ENCODE data around the gene KIF16B. TPM values are rescaled to one million over a fixed set of nuclear protein-coding genes. Genes with fewer than 3 reads are reported as not detected.

The KIF16B gene
- total and polyA plus RNA-seq, 2 of the 13 experiments (the other 11 are each of a cell fraction or from before 2014, with no cell fraction given) = 6.9 to 18.0 TPM

- TF ChIP-seq ZNF280B (CRISPR knock-in tag; IDR thresholded peaks at IDR 0.05; ENCODE audit: borderline replicate concordance) (peak; percentile 94), TEF (CRISPR knock-in tag; IDR thresholded peaks at IDR 0.05) (peak; percentile 12; the same call in 1 of the 2 replicates), HMGXB4 (CRISPR knock-in tag; IDR thresholded peaks at IDR 0.05; ENCODE audit: borderline replicate concordance in 1 of 2, low read depth in 1 of 2) (peak; percentile 93 to 95), ZNF510 (CRISPR knock-in tag; IDR thresholded peaks at IDR 0.05; ENCODE audit: low read depth) (no peak), ARID5B (CRISPR knock-in tag; IDR thresholded peaks at IDR 0.05) (peak; percentile 90), ETV5 (CRISPR knock-in tag; IDR thresholded peaks at IDR 0.05; ENCODE audit: borderline replicate concordance) (peak; percentile 68), CHCHD3 (CRISPR knock-in tag; IDR thresholded peaks at IDR 0.05) (peak; percentile 80; the same call in 1 of the 2 replicates), ZNF556 (CRISPR knock-in tag; IDR thresholded peaks at IDR 0.05; ENCODE audit: borderline replicate concordance) (peak; percentile 94; the same call in 1 of the 2 replicates), ZNF292 (CRISPR knock-in tag; IDR thresholded peaks at IDR 0.05; ENCODE audit: borderline replicate concordance, low read depth) (peak; percentile 86), ATF3 (CRISPR knock-in tag; IDR thresholded peaks at IDR 0.05) (peak; percentile 68; the same call in 1 of the 2 replicates), NFKBIZ (CRISPR knock-in tag; IDR thresholded peaks at IDR 0.05) (peak; percentile 67), ZBTB20 (CRISPR knock-in tag; IDR thresholded peaks at IDR 0.05; ENCODE audit: borderline replicate concordance, low read depth) (peak; percentile 72), ZFP82 (CRISPR knock-in tag; IDR thresholded peaks at IDR 0.05; ENCODE audit: borderline replicate concordance) (peak; percentile 99), MEIS1 (CRISPR knock-in tag; IDR thresholded peaks at IDR 0.05; ENCODE audit: borderline replicate concordance) (no peak; the same call in 1 of the 2 replicates), TBX2 (CRISPR knock-in tag; IDR thresholded peaks at IDR 0.05; ENCODE audit: borderline replicate concordance) (peak; percentile 81), ATF1 (CRISPR knock-in tag; IDR thresholded peaks at IDR 0.05) (no peak)
These were observed at the start of gene KIF16B (continued) for GRCh38 chr20:16573001-16573965.
